Vagina (tissue), 2 donors: ENCODE data around the gene ZBTB38.

ENCODE experiments used
- CTCF ChIP-seq, 3 experiments: fragments of 450-650 bp in 2 of 3; fragments of 200-600 bp in 1 of 3; sonication (generic) in 1 of 3; IDR thresholded peaks; one replicate each; pipeline ENCODE4 v1.5.1; 2017 to 2019; ENCODE audit warnings: antibody characterized with exemption in 3 of 3, mild to moderate bottlenecking in 2 of 3, moderate library complexity in 2 of 3
- POLR2A ChIP-seq, 2 donors: fragments of 450-650 bp; IDR thresholded peaks; one replicate each; pipeline ENCODE4 v1.6.1; 2017; ENCODE audit warnings: antibody characterized with exemption in 2 of 2, mild to moderate bottlenecking in 2 of 2, moderate library complexity in 2 of 2

DNA sequence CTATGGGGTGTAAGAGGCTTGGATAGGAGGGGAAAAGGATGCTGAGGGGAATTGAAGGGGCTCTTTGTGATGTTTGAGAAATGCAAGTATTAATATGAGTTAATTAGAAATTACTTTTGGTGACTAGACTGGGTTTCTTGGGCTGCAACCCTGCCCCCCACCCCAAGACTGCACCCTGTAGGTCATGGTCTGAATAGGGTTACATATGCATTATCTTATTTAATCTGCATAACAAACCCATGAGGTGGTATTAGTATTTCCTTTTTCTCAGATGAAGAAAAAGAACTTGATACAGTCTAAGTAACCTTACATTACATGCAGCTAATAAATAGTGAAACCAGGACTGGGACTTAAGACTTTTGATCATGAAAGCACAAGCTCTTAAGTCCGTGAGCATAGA is 5.6 kb upstream of the ZBTB38 start:
- TF ChIP-seq POLR2A (IDR thresholded peaks at IDR 0.05) (no peak), CTCF (IDR thresholded peaks at IDR 0.05) (no peak)
